Fibroblast of lung (primary cell): Measurements from ENCODE around the gene LAGE3. TPM values are rescaled to one million over a fixed set of nuclear protein-coding genes. Genes with fewer than 3 reads are reported as not detected.

ENCODE experiments used
- DNase-seq, 2 donors: peaks; one replicate each; pipeline versions ENCODE4 v3.0.0 to v3.0.0-alpha.2; 2010; ENCODE audit warnings: low read depth in 2 of 2
- H2AFZ ChIP-seq: 2 replicates; pipeline ENCODE4 v1.5.1; 2012; ENCODE audit warnings: low read length, control low read depth, inconsistent platforms
- H3K27ac ChIP-seq: 2 replicates; pipeline ENCODE4 v1.5.1; 2011; ENCODE audit warnings: low read length, control low read depth; ENCODE audit not compliant: insufficient read depth
- H3K27me3 ChIP-seq: 2 replicates; pipeline ENCODE4 v1.5.1; 2011; ENCODE audit warnings: mild to moderate bottlenecking, low read length; ENCODE audit not compliant: control insufficient read depth, insufficient read depth
- H3K36me3 ChIP-seq: 2 replicates; pipeline ENCODE4 v1.5.1; 2011; ENCODE audit warnings: low read length; ENCODE audit not compliant: control insufficient read depth, insufficient read depth
- H3K4me1 ChIP-seq: 2 replicates; pipeline ENCODE4 v1.5.1; 2011; ENCODE audit warnings: low read length; ENCODE audit not compliant: control insufficient read depth, insufficient read depth; ENCODE audit errors: extremely low read depth
- H3K4me2 ChIP-seq: 2 replicates; pipeline ENCODE4 v1.5.1; 2011; ENCODE audit warnings: low read length, control low read depth; ENCODE audit not compliant: insufficient read depth; ENCODE audit errors: extremely low read depth
- H3K4me3 ChIP-seq, 4 experiments: fragments of 200-600 bp in 1 of 4; sonication (generic) in 1 of 4; replicated peaks in 1 of 4; 2 replicates each; pipeline ENCODE4 v1.5.1; 2011 to 2016; ENCODE audit warnings: low read length in 4 of 4, low read depth in 3 of 4, mild to moderate bottlenecking in 3 of 4, control low read depth in 2 of 4, inconsistent platforms in 1 of 4, mixed read lengths in 1 of 4; ENCODE audit not compliant: insufficient read depth in 1 of 4; ENCODE audit errors: control extremely low read depth in 1 of 4
- H3K79me2 ChIP-seq: 2 replicates; pipeline ENCODE4 v1.5.1; 2012; ENCODE audit warnings: mild to moderate bottlenecking, low read length, inconsistent platforms; ENCODE audit not compliant: control insufficient read depth, insufficient read depth
- H3K9ac ChIP-seq: 2 replicates; pipeline ENCODE4 v1.5.1; 2011; ENCODE audit warnings: mild to moderate bottlenecking, low read length, control low read depth; ENCODE audit not compliant: insufficient read depth
- H3K9me3 ChIP-seq: 2 replicates; pipeline ENCODE4 v1.5.1; 2012; ENCODE audit warnings: low read depth, low read length; ENCODE audit not compliant: control insufficient read depth, insufficient read depth
- H4K20me1 ChIP-seq: 2 replicates; pipeline ENCODE4 v1.5.1; 2011; ENCODE audit warnings: low read length; ENCODE audit not compliant: control insufficient read depth, insufficient read depth; ENCODE audit errors: extremely low read depth
- EZH2 ChIP-seq: IDR thresholded peaks from 2 replicates; pipeline ENCODE4 v1.5.1; 2012; ENCODE audit warnings: low read length, control low read depth, mild to moderate bottlenecking; ENCODE audit errors: missing control alignments
- polyA plus RNA-seq, 2 donors: library from polyadenylated mRNA; depleted of rRNA in 1 of 2; stranded (reverse) in 1 of 2; unstranded in 1 of 2; fragments of >200 nt; gene quantifications; 2 replicates each; pipeline ENCODE4 v1.2.1, GENCODE V29; 2011 to 2012; ENCODE audit warnings: missing spikeins in 1 of 2
- total RNA-seq: library from RNA; depleted of rRNA; stranded (reverse); fragments of >200 nt; gene quantifications from 2 replicates; pipeline ENCODE4 v1.2.1, GENCODE V29; 2014
- TF ChIP-seq, protein P1 (sequence below), 2 donors: IDR thresholded peaks in 1 of 2; conservative IDR thresholded peaks in 1 of 2; 1 replicate in 1 of 2; 2 replicates in 1 of 2; pipeline ENCODE4 v1.5.1; 2011 to 2012; ENCODE audit warnings: low read length in 2 of 2, control low read depth in 1 of 2, inconsistent platforms in 1 of 2, low read depth in 1 of 2, mild to moderate bottlenecking in 1 of 2

LAGE3 gene
- total and polyA plus RNA-seq, 2 donors (not counting 1 experiment from before 2014, with no cell fraction given), result 6.4 to 13.4 TPM

DNA sequence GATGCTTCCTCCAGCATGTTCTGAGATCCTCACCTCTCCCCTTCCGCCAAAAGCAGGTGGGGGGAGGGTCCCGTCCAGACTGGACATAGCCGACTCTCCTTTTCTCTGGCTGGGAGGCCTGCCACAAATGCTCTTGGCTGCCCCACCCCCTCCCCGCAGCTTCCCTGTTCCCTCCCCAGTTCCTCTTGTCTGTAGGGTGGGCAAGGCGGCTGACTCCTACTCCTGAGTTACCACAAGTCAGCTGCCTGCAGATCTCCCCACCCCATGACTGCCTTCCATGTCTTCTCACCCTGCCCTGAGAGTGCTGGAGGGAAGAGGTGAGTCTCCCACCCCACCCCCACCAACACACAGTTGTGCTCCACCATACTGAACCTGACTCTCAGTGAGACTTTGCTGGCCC is 47.7 kb downstream of the LAGE3 start:
- Histone ChIP-seq H3K4me2 (no peak overlapping the region), H3K27me3 (no peaks in the 10 kb centered on the region), H3K36me3 (peaks cover 5% of the 10 kb centered on the region), H3K9me3 (no peaks in the 10 kb centered on the region), H3K4me3 (no peak overlapping the region), H3K9ac (no peak overlapping the region), H3K4me1 (no peaks in the 10 kb centered on the region), H3K79me2 (peaks cover 14% of the 10 kb centered on the region), H2AFZ (no peak overlapping the region), H3K27ac (no peak overlapping the region), H4K20me1 (no peaks in the 10 kb centered on the region)
- TF ChIP-seq EZH2, result no peak
- no peak for DNase-seq

DNA sequence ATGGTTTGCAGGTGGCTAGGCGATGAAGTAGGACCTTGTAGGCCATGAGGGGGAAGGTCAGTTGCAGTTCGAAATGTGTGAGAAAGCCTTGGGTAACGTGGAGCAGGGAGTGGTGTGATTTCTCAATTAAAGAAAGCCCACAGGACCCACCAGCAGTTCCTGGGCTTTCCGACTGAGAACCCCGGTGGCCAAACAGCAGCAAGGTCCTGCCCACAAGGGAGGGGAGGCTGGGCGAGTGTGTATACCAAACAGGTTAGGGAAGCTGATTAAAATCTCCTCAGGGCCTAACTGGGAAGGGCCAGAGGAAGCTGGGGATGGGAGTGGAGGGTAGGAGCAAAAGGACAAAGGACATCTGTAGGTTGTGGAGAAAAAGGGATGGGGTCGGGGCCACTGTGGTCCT is 48.2 kb downstream of the LAGE3 start:
- H3K36me3 ChIP-seq, result peaks cover 5% of the 10 kb centered on the region
- H2AFZ ChIP-seq, result no peak overlapping the region
- no peaks in the 10 kb centered on the region for H4K20me1 ChIP-seq
- H3K27ac ChIP-seq, result no peak overlapping the region
- no peak overlapping the region for H3K4me2 ChIP-seq
- H3K9me3 ChIP-seq, result no peaks in the 10 kb centered on the region
- no peaks in the 10 kb centered on the region for H3K4me1 ChIP-seq
- TF ChIP-seq, protein P1, sequence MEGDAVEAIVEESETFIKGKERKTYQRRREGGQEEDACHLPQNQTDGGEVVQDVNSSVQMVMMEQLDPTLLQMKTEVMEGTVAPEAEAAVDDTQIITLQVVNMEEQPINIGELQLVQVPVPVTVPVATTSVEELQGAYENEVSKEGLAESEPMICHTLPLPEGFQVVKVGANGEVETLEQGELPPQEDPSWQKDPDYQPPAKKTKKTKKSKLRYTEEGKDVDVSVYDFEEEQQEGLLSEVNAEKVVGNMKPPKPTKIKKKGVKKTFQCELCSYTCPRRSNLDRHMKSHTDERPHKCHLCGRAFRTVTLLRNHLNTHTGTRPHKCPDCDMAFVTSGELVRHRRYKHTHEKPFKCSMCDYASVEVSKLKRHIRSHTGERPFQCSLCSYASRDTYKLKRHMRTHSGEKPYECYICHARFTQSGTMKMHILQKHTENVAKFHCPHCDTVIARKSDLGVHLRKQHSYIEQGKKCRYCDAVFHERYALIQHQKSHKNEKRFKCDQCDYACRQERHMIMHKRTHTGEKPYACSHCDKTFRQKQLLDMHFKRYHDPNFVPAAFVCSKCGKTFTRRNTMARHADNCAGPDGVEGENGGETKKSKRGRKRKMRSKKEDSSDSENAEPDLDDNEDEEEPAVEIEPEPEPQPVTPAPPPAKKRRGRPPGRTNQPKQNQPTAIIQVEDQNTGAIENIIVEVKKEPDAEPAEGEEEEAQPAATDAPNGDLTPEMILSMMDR (conservative IDR thresholded peaks at IDR 0.05 in 1 of 2, IDR thresholded peaks at IDR 0.05 in 1 of 2; ENCODE audit: low read depth in 1 of 2, low read length in 2 of 2), result no peak
- TF ChIP-seq EZH2, result no peak
- peaks cover 14% of the 10 kb centered on the region for H3K79me2 ChIP-seq
- H3K4me3 ChIP-seq, result no peak overlapping the region
- DNase-seq, result no peak
- no peaks in the 10 kb centered on the region for H3K27me3 ChIP-seq
- no peak overlapping the region for H3K9ac ChIP-seq

DNA sequence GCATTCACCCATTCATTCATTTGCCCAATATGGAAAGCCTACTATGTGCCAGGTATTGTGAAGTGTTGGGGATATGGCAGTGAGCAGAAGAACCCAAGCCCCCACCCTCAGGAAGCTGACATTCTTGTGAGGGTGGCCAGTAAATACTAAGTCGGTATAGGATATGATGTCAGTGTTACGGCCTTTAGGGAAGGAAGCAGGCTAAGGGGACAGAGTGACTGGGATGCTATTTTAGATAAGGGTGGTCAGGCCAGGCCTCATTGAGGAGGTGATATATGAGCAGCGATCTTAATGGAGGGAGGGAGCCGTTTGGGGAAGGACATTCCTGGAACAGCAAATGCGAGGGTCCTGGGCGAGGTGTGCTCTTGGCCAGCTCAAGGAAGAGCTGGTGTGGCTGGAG is 48.6 kb downstream of the LAGE3 start:
- no peaks in the 10 kb centered on the region for H4K20me1 ChIP-seq
- TF ChIP-seq EZH2, result no peak
- TF ChIP-seq, protein P1 (conservative IDR thresholded peaks at IDR 0.05 in 1 of 2, IDR thresholded peaks at IDR 0.05 in 1 of 2; ENCODE audit: low read depth in 1 of 2, low read length in 2 of 2), result no peak
- H3K36me3 ChIP-seq, result peaks cover 3% of the 10 kb centered on the region
- no peak for DNase-seq
- H3K9ac ChIP-seq, result no peak overlapping the region
- H2AFZ ChIP-seq, result no peak overlapping the region
- H3K9me3 ChIP-seq, result no peaks in the 10 kb centered on the region
- no peak overlapping the region for H3K27ac ChIP-seq
- peaks cover 14% of the 10 kb centered on the region for H3K79me2 ChIP-seq
- H3K4me2 ChIP-seq, result no peak overlapping the region
- no peaks in the 10 kb centered on the region for H3K27me3 ChIP-seq
- no peak overlapping the region for H3K4me3 ChIP-seq
- no peaks in the 10 kb centered on the region for H3K4me1 ChIP-seq
